Ectodermal cell (in vitro differentiated cells): ENCODE data around the gene MAB21L4.

Source experiments
- H3K27ac ChIP-seq: 2 replicates; pipeline ENCODE4 v1.7.0; 2013; ENCODE audit warnings: mild to moderate bottlenecking, low read depth, low read length; ENCODE audit not compliant: insufficient read depth, poor library complexity, severe bottlenecking
- H3K27me3 ChIP-seq: 2 replicates; pipeline ENCODE4 v1.7.0; 2013; ENCODE audit warnings: mild to moderate bottlenecking, low read length; ENCODE audit not compliant: insufficient read depth, control insufficient read depth, poor library complexity, severe bottlenecking
- H3K36me3 ChIP-seq: one replicate; pipeline ENCODE4 v1.7.0; 2013; ENCODE audit warnings: low read length; ENCODE audit not compliant: control insufficient read depth, insufficient read depth
- H3K4me1 ChIP-seq: one replicate; pipeline ENCODE4 v1.7.0; 2013; ENCODE audit warnings: low read length; ENCODE audit not compliant: control insufficient read depth, insufficient read depth
- H3K4me3 ChIP-seq: 2 replicates; pipeline ENCODE4 v1.7.0; 2013; ENCODE audit warnings: low read depth, low read length, control low read depth; ENCODE audit not compliant: insufficient read depth
- H3K9me3 ChIP-seq: 2 replicates; pipeline ENCODE4 v1.7.0; 2013; ENCODE audit warnings: mild to moderate bottlenecking, low read length, moderate library complexity; ENCODE audit not compliant: control insufficient read depth
- WGBS, 2 experiments: methylation state at CpG; one replicate each; pipeline ENCODE4 v1.1.7; 2013; ENCODE audit warnings: missing lambda C conversion rate in 2 of 2; 5-methylcytosine and 5-hydroxymethylcytosine counted together

The MAB21L4 gene

GRCh38 chr2:240922982-240923537 is 27.1 kb upstream of the MAB21L4 start:
- peaks cover 2% of the 10 kb centered on the region for H3K4me1 ChIP-seq
- no peak overlapping the region for H3K27ac ChIP-seq
- H3K4me3 ChIP-seq = no peak overlapping the region
- no peaks in the 10 kb centered on the region for H3K9me3 ChIP-seq
- WGBS, 2 experiments = 63 to 69% methylated on average over 14 of the region's 15 CpGs
- no peaks in the 10 kb centered on the region for H3K36me3 ChIP-seq
- H3K27me3 ChIP-seq = no peaks in the 10 kb centered on the region

DNA sequence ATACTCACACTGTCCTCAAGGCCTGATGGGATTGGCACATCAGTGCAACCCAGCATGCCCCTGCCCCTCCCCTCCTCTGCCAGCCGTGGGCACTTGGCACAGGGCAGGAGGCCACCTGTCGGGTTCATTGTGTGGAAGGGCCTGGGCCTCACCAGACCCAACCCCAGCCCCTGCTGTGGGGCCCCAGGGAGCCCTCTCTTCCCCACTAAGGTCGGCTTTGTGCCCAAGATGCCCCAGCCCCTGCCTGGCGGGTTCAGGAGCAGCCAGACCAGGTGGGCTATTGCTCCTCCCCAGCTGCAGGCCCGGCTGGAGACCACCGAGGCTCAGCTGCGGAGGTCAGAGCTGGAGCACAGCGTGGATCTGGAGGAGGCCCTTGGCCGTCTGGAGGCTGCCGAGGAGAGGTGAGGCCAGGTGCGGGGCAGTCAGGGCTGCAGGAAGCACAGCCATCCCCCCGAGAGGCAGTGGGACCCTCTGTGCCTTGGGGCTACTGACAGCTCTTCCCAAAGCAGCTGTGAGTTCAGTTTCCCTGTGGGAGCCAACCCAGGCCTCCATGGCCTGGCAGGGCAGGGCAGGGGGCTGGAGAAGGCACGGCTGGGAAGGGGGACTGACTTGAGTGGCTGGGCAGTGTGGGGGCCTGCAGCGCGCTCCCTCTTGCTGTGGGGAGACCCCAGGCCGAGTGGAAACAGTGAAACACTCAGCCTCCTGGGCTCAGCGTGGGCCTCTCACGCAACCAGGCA is 26.5 kb upstream of the MAB21L4 start:
- peaks cover 2% of the 10 kb centered on the region for H3K4me1 ChIP-seq
- no peaks in the 10 kb centered on the region for H3K9me3 ChIP-seq
- H3K27ac ChIP-seq = no peak overlapping the region
- WGBS, 2 experiments = 86 to 88% methylated on average over 18 of the region's 18 CpGs
- no peaks in the 10 kb centered on the region for H3K36me3 ChIP-seq
- H3K4me3 ChIP-seq = no peak overlapping the region
- peaks cover 1% of the 10 kb centered on the region for H3K27me3 ChIP-seq

DNA sequence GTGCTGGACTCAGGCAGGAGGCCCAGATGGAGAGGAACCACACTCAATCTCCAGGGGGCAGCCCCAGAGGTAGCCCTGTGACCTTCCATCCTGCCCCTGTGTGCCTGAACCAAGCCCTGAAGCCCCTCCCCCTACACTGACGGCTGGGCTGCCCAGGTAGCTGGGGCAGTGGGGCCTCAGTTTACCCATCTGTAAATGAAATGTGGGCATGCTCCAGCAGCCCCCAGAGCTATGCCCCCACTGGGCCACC is 26.0 kb upstream of the MAB21L4 start:
- Histone ChIP-seq H3K36me3 (no peaks in the 10 kb centered on the region), H3K4me3 (no peak overlapping the region), H3K27ac (no peak overlapping the region), H3K27me3 (peaks cover 6% of the 10 kb centered on the region), H3K4me1 (peaks cover 5% of the 10 kb centered on the region), H3K9me3 (no peaks in the 10 kb centered on the region)
- 89 to 91% methylated on average over 1 of the region's 1 CpG for WGBS, 2 experiments

GRCh38 chr2:240921311-240921994 is 25.5 kb upstream of the MAB21L4 start:
- H3K27me3 ChIP-seq = peaks cover 11% of the 10 kb centered on the region
- WGBS, 2 experiments = 92 to 95% methylated on average over 13 of the region's 13 CpGs
- no peak overlapping the region for H3K27ac ChIP-seq
- H3K4me3 ChIP-seq = no peak overlapping the region
- peaks cover 10% of the 10 kb centered on the region for H3K4me1 ChIP-seq
- no peaks in the 10 kb centered on the region for H3K36me3 ChIP-seq
- no peaks in the 10 kb centered on the region for H3K9me3 ChIP-seq

DNA sequence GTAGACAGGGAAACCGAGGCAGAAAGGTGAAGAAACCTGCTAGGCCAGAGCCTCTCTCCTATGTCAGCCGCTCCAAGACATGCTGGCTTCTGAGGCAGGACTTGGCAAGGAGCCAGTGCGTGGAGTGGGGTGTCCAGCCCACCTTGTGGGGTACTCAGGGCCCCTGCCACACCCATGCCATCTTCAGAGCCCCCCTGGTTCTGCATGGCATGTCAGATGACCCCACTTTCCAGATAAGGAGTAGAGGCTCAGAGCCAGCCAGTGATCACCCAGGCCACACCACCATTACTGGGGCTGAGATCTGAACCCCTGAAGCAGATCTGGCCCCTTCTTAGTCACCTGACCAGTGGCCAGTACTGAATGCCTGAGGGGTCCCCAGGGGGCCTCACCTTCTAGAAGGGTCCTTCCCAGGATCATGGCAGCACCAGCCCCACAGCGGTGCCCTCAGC is 24.9 kb upstream of the MAB21L4 start:
- Histone ChIP-seq H3K9me3 (no peaks in the 10 kb centered on the region), H3K36me3 (no peaks in the 10 kb centered on the region), H3K4me1 (peaks cover 10% of the 10 kb centered on the region), H3K4me3 (no peak overlapping the region), H3K27ac (no peak overlapping the region), H3K27me3 (peaks cover 15% of the 10 kb centered on the region)
- 88 to 93% methylated on average over 4 of the region's 4 CpGs for WGBS, 2 experiments

DNA sequence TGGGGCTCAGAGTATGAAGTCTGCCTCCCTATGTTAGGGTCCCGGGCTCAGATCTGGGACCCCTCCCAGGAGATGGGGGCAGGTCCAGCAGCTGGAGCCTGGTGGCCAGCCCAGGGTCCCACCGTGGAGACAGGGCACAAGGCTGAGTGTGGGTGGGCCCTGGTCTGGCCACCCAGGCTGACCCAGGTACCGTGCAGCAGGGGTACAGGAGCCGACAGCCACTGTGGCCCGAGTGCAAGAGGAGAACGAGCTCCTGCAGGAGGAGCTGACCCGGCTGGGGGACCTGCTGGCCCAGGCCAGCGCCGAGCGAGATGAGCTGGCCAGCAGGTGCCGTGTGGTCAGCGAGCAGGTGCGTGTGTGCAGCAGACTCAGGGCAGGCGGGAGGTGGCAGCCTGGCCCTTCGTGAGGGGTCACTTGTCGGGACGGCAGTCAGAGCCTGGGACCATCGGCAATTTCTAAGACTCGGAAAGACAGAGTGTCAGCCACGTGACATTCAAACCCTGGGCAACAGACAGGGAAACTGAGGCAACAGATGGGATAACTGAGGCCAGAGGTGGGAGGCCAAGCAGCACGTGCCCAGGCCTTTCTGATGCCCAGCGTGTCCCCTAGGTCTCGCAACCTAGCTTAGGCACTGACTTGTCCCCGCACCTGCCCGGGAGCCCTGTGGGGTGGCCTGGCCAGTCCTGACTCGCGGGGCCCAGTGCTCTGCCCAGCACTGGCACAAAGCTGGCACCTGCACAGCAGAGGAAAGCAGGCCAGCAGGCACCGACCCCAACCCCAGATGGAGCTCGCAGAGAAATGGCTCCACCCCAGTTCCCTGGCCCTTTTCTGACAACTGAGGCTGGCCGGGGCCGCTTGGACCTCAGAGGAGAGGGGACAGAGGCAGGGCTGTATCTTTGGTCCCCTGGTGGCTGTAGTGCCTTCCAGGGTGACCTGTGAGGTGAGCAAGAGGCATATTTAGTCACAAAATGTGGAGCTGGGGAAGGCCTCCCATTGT is 24.1 kb upstream of the MAB21L4 start:
- Histone ChIP-seq H3K4me1 (peaks cover 10% of the 10 kb centered on the region), H3K27me3 (peaks cover 22% of the 10 kb centered on the region), H3K9me3 (no peaks in the 10 kb centered on the region), H3K36me3 (no peaks in the 10 kb centered on the region), H3K27ac (no peak overlapping the region), H3K4me3 (no peak overlapping the region)
- WGBS, 2 experiments = 91% methylated on average over 31 of the region's 31 CpGs

GRCh38 chr2:240919161-240919781 is 23.3 kb upstream of the MAB21L4 start:
- WGBS, 2 experiments = 86 to 88% methylated on average over 19 of the region's 19 CpGs
- Histone ChIP-seq H3K36me3 (no peaks in the 10 kb centered on the region), H3K27me3 (peaks cover 24% of the 10 kb centered on the region), H3K4me1 (peaks cover 10% of the 10 kb centered on the region), H3K27ac (no peak overlapping the region), H3K9me3 (no peaks in the 10 kb centered on the region), H3K4me3 (no peak overlapping the region)

DNA sequence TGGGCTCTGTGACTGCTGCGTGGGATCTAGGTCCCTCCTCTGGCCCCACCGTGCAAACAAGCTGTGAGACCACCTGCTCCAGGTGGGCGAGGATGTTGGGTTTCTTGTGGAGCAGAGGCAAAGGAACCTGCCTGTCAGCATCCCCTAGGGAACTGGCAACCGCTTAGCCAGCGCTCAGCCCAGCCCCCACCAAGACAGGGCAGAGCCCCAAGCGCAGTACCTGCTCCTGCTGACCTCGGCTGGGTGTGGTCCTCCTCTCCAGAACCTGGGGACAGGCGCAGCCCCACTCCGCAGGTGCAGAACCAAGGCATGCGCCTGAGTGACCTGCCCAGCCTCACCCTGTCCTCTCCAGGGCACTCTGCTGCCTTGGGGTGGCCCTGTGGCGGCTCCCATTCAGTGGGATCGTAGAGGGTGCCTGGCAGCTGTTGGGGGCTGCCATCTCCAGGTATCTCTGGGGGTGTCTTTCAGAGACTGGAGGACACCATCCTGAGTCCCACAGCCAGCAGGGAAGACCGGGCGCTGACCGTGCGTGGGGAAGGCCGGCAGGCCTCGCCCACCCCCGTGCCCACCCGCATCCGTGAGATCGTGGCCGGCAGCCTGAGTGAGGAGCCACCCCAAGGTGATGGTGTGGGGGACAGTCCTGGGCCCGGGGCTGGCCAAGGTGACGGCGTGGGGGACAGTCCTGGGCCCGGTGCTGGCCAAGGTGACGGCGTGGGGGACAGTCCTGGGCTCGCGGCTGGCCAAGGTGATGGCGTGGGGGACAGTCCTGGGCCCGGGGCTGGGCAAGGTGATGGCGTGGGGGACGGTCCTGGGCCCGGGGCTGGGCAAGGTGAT is 22.5 kb upstream of the MAB21L4 start:
- WGBS, 2 experiments = 91% methylated on average over 36 of the region's 36 CpGs
- peaks cover 10% of the 10 kb centered on the region for H3K4me1 ChIP-seq
- no peaks in the 10 kb centered on the region for H3K36me3 ChIP-seq
- no peak overlapping the region for H3K4me3 ChIP-seq
- no peak overlapping the region for H3K27ac ChIP-seq
- H3K27me3 ChIP-seq = peaks cover 24% of the 10 kb centered on the region
- H3K9me3 ChIP-seq = no peaks in the 10 kb centered on the region

DNA sequence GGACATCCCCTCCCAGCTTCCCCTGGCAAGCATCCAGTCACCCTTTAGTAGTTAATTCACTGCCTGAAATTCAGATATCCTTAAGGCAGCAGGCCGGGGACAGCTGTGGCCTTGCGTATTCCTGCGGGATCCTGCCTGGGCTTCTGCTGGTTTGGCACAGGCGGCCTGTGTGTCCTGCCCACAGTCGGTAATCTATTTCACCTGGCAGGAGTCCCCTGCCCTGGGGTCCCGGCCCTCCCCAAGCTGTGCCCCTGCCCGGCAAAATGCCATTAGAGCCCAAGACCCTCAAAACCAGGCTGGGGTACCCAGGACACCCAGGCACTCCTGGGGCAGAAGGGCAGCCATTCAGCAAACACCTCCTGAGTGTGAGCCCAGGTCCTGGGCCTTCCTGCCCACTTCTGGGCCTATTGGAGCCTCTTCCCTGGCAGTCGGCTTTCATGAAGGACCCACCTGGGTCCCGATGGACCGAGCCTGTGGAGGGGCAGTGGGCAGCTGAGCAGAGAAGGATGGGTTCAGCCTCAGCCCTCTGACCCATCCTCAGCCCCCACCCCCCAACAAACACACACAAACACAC is 21.8 kb upstream of the MAB21L4 start:
- Histone ChIP-seq H3K36me3 (no peaks in the 10 kb centered on the region), H3K27ac (no peak overlapping the region), H3K9me3 (no peaks in the 10 kb centered on the region), H3K4me3 (no peak overlapping the region), H3K27me3 (peaks cover 24% of the 10 kb centered on the region), H3K4me1 (peaks cover 8% of the 10 kb centered on the region)
- WGBS, 2 experiments = 94% methylated on average over 10 of the region's 10 CpGs
